ENCODE data around the gene ROR2. TPM values are rescaled to one million over a fixed set of nuclear protein-coding genes. Genes with fewer than 3 reads are reported as not detected.

Gene ROR2
- total RNA-seq, 4 donors from 2014 or later: 1.8 to 4.2 (median 2.7) TPM

DNA sequence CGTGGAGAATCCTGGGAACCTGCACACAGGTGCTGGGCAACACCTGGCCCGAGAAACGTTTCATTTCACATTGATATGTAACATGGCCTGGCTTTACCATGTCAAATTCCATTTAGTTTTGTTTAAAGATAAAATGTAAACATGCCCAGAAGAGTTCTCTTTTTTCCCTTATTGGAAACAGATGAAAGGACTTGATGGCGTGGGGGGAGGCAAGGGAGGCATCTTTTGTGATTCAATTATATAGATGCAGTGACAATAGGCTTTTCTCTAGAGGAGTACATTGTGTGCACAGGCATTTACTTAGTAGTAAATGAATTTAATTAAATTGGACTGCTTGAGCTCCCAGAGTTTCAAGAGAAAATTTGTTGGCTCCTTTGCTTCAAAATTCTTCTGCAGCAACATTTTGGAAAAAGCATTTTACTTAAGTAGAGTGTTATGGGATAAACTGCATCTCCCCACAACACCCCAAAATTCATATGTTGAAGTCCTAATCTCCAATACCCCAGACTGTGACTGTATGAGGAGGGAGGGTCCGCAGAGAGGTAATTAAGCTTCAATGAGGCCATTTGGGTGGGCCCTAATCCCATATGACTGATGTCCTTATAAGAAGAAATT, 272.1 kb downstream of the ROR2 start:
- peaks cover 0 to 5% (median 3%) of the 10 kb centered on the region in 4 donors for H3K4me1 ChIP-seq
- no peaks in the 10 kb centered on the region for H3K27me3 ChIP-seq
- H3K9me3 ChIP-seq: no peaks in the 10 kb centered on the region
- no peak overlapping the region for H3K27ac ChIP-seq
- no peak overlapping the region for H3K4me3 ChIP-seq
- WGBS, 2 donors: 72 to 73% methylated on average over 5 of the region's 5 CpGs
- DNase-seq (ENCODE audit: low spot score in 2 of 2): no peak
- no peaks in the 10 kb centered on the region for H3K36me3 ChIP-seq
- no peak for TF ChIP-seq EP300 (IDR thresholded peaks at IDR 0.05)
- no peak for TF ChIP-seq POLR2A (IDR thresholded peaks at IDR 0.05)
- TF ChIP-seq, protein P1, sequence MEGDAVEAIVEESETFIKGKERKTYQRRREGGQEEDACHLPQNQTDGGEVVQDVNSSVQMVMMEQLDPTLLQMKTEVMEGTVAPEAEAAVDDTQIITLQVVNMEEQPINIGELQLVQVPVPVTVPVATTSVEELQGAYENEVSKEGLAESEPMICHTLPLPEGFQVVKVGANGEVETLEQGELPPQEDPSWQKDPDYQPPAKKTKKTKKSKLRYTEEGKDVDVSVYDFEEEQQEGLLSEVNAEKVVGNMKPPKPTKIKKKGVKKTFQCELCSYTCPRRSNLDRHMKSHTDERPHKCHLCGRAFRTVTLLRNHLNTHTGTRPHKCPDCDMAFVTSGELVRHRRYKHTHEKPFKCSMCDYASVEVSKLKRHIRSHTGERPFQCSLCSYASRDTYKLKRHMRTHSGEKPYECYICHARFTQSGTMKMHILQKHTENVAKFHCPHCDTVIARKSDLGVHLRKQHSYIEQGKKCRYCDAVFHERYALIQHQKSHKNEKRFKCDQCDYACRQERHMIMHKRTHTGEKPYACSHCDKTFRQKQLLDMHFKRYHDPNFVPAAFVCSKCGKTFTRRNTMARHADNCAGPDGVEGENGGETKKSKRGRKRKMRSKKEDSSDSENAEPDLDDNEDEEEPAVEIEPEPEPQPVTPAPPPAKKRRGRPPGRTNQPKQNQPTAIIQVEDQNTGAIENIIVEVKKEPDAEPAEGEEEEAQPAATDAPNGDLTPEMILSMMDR (IDR thresholded peaks at IDR 0.05): no peak

DNA sequence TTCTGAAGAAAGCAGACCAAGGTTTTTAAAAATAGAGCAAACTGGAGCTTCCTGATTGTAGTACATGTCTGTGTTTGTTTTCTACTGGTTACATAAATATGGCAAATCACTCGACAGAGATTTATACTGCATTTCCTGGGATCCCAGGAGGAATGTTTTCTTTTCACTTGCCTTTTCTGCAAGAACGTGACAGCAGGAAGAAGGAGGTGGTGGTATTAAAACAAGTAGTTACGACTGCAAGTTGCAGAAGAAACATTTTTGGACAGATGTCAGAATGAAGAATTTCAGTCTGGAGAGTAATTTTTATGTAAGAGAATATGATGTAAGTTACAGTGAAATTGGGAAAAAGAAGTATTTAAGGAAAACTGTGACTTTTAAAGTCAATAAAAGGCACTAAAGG, 272.7 kb downstream of the ROR2 start:
- no peak for TF ChIP-seq EP300 (IDR thresholded peaks at IDR 0.05)
- TF ChIP-seq POLR2A (IDR thresholded peaks at IDR 0.05): no peak
- TF ChIP-seq, protein P1 (IDR thresholded peaks at IDR 0.05): no peak
- Histone ChIP-seq H3K4me3 (no peak overlapping the region), H3K27ac (no peak overlapping the region), H3K27me3 (no peaks in the 10 kb centered on the region), H3K36me3 (no peaks in the 10 kb centered on the region), H3K4me1 (peaks cover 0 to 5% (median 3%) of the 10 kb centered on the region in 4 donors), H3K9me3 (peaks cover 0 to under 1% (median 0%) of the 10 kb centered on the region in 4 donors)
- DNase-seq (ENCODE audit: low spot score in 2 of 2): no peak
- WGBS, 2 donors: 27 to 36% methylated on average over 3 of the region's 3 CpGs

DNA sequence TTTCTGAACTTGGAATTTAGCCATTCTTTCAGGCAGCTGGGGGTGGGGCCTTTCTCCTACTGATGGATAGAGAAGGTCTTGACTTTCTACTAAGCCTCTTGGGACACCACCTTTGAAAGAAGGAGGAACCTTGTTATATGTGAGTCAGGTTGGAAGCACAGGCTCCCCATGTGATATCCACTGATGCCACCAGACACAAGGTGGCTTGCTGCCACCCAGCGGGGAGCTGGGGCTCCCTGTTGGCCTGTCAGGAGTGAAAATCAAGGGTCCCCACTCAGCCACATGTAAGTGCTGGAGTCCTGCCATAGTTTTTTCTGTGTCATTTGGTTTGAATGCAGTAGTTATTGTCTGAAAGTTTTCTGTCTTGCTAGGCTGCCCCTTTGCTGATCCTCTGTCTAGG, 274.0 kb downstream of the ROR2 start:
- TF ChIP-seq POLR2A (IDR thresholded peaks at IDR 0.05) (no peak), EP300 (IDR thresholded peaks at IDR 0.05) (no peak)

DNA sequence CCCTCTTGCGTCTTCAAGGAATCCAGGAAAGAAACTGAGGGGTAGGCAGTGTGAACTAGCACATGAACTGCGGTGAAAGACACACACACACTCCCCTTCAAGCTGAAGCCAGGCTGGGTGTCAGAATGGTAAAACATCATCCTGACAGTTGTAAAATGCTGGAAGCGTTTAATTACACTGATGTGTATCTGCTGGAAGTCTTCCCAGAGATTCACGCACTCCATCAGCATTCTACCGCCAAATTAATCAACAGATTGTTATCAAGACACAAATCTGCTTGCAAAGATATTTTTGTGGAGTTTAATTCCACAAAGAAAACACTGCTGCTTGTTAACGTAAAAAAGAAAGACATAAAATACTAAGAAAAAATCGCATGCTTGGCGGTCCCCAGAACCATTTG, 285.4 kb downstream of the ROR2 start:
- no peaks in the 10 kb centered on the region for H3K4me1 ChIP-seq
- H3K9me3 ChIP-seq: no peaks in the 10 kb centered on the region
- no peak for TF ChIP-seq POLR2A (IDR thresholded peaks at IDR 0.05)
- TF ChIP-seq, protein P1 (IDR thresholded peaks at IDR 0.05): no peak
- TF ChIP-seq EP300 (IDR thresholded peaks at IDR 0.05): no peak
- H3K27ac ChIP-seq: no peak overlapping the region
- H3K36me3 ChIP-seq: no peaks in the 10 kb centered on the region
- WGBS, 2 donors: 67 to 70% methylated on average over 8 of the region's 8 CpGs
- DNase-seq (ENCODE audit: low spot score in 2 of 2): no peak
- no peak overlapping the region for H3K4me3 ChIP-seq
- no peaks in the 10 kb centered on the region for H3K27me3 ChIP-seq

More for the DNA sequence above, 274.0 kb downstream of the ROR2 start:
- Histone ChIP-seq H3K27me3 (no peaks in the 10 kb centered on the region), H3K27ac (no peak overlapping the region), H3K36me3 (no peaks in the 10 kb centered on the region), H3K9me3 (peaks cover 0 to 10% (median 0%) of the 10 kb centered on the region in 4 donors), H3K4me1 (no peaks in the 10 kb centered on the region), H3K4me3 (no peak overlapping the region)
- 86 to 100% methylated on average over 1 of the region's 1 CpG for WGBS, 2 donors
- DNase-seq (ENCODE audit: low spot score in 2 of 2): no peak

DNA sequence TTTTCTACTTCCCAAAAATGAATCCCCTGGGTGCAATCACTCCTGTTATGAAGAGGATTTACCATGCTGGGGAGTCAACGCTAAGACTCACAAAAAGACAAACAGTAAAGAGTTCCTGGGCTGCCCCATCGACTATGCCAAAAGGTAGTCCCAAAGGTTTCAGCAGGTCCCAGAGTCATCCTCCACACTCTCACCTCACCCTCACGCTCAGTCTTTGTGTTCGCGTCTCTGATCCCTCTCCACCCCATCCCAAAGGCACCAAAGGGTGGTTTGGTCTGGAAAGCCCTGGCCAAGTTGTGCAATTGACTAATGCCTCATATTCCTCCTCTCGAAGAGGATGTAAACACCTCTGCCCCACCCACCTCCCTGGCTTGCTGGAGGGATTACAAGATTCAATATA, 286.2 kb downstream of the ROR2 start:
- no peak overlapping the region for H3K4me3 ChIP-seq
- H3K27me3 ChIP-seq: no peaks in the 10 kb centered on the region
- no peaks in the 10 kb centered on the region for H3K4me1 ChIP-seq
- H3K9me3 ChIP-seq: no peaks in the 10 kb centered on the region
- WGBS, 2 donors: 70% methylated on average over 6 of the region's 6 CpGs
- no peak overlapping the region for H3K27ac ChIP-seq
- no peaks in the 10 kb centered on the region for H3K36me3 ChIP-seq
- no peak for TF ChIP-seq POLR2A (IDR thresholded peaks at IDR 0.05)
- TF ChIP-seq, protein P1 (IDR thresholded peaks at IDR 0.05): no peak
- no peak for DNase-seq (ENCODE audit: low spot score in 2 of 2)
